Neutrophil (primary cell): ENCODE results near the gene EIF2A.
"Not testable (repeated sequence)": the region's sequence is repeated elsewhere in the genome, so short reads cannot be mapped to it uniquely, and the experiment has no call there.

ENCODE experiments used
- H3K27ac ChIP-seq: fragments of 200-600 bp; sonication (generic); 2 replicates; pipeline ENCODE4 v1.5.1; 2016; ENCODE audit warnings: mild to moderate bottlenecking, moderate library complexity
- H3K27me3 ChIP-seq: fragments of 200-600 bp; sonication (generic); 2 replicates; pipeline ENCODE4 v1.6.0; 2016; ENCODE audit warnings: mild to moderate bottlenecking
- H3K36me3 ChIP-seq: fragments of 200-600 bp; sonication (generic); 2 replicates; pipeline ENCODE4 v1.5.1; 2017
- H3K4me1 ChIP-seq, 2 experiments: fragments of 200-600 bp in 1 of 2; sonication (generic) in 1 of 2; 1 replicate in 1 of 2; 2 replicates in 1 of 2; pipeline versions ENCODE4 v1.5.1 to v1.6.1; 2013 to 2016; ENCODE audit warnings: low read depth in 1 of 2, low read length in 1 of 2, mild to moderate bottlenecking in 1 of 2, moderate library complexity in 1 of 2; ENCODE audit not compliant: control insufficient read depth in 1 of 2, insufficient read depth in 1 of 2
- H3K4me3 ChIP-seq, 2 experiments: fragments of 200-600 bp in 1 of 2; sonication (generic) in 1 of 2; 1 replicate in 1 of 2; 2 replicates in 1 of 2; pipeline ENCODE4 v1.5.1; 2013 to 2016; ENCODE audit warnings: low read depth in 1 of 2, low read length in 1 of 2, mild to moderate bottlenecking in 1 of 2, moderate library complexity in 1 of 2
- H3K9me3 ChIP-seq: fragments of 200-600 bp; sonication (generic); 2 replicates; pipeline ENCODE4 v1.5.1; 2016
- TF ChIP-seq, protein P1 (sequence below): fragments of 200-600 bp; sonication (generic); IDR thresholded peaks from 2 replicates; pipeline ENCODE4 v1.5.1; 2016; ENCODE audit warnings: antibody characterized with exemption

Gene EIF2A

DNA sequence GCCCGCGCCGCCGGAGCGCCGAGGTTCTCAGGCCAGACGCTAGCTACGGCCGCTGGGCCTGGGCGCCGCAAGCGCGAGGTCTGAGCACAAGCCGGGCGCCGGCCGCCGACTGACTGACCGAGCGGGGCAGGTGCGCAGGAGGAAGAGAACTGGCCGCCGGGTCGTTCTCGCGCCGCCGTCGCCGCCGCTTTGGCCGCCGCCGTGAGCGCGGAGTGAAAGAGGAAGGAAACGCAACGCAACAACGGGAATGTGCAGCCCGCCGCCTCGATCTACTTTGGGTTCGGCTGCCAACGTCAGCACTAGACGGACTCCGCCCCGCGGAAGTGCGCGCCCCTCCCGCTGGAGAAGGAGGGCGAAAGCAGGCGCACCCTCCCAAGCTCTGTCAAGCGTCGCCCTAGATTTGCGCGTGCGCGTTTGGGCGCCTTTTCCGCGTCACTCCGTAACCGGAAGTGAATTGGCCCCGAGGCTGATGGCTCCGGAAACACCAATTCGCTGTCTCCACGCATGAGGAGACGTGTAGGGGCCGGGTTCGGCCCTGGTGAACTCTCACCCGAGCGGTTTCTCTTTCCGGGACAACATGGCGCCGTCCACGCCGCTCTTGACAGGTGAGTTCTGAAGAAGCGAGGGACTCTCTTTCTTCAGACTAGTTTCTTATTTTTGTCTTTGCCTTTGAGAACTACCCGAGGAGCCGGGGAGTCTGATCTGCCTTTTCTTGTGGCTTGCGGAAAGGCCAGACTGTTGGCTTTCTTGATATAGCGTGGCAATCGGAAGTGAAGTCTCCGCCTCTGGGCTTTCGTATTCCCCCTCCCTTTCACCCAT is at the start of gene EIF2A, which contains the start of gene SERP1:
EIF2A (plus strand) TSS at position 562 of the 819 bp plus-strand sequence; CDS start at position 578, 16 bp downstream.
SERP1 (minus strand) TSS at position 271 of the 819 bp plus-strand sequence. CDS start 361 bp downstream, outside the sequence.
- TF ChIP-seq, protein P1, sequence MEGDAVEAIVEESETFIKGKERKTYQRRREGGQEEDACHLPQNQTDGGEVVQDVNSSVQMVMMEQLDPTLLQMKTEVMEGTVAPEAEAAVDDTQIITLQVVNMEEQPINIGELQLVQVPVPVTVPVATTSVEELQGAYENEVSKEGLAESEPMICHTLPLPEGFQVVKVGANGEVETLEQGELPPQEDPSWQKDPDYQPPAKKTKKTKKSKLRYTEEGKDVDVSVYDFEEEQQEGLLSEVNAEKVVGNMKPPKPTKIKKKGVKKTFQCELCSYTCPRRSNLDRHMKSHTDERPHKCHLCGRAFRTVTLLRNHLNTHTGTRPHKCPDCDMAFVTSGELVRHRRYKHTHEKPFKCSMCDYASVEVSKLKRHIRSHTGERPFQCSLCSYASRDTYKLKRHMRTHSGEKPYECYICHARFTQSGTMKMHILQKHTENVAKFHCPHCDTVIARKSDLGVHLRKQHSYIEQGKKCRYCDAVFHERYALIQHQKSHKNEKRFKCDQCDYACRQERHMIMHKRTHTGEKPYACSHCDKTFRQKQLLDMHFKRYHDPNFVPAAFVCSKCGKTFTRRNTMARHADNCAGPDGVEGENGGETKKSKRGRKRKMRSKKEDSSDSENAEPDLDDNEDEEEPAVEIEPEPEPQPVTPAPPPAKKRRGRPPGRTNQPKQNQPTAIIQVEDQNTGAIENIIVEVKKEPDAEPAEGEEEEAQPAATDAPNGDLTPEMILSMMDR: peak; percentile 65
- peaks cover 16% of the 10 kb centered on the region for H3K36me3 ChIP-seq
- H3K4me1 ChIP-seq: peaks cover 29 to 34% of the 10 kb centered on the region in 2 experiments
- peak within 1 kb of the TSS; percentile 78 to 80 for H3K4me3 ChIP-seq
- H3K27ac ChIP-seq: peak within 1 kb of the TSS; percentile 95
- H3K27me3 ChIP-seq: no peaks in the 10 kb centered on the region
- no peaks in the 10 kb centered on the region for H3K9me3 ChIP-seq

DNA sequence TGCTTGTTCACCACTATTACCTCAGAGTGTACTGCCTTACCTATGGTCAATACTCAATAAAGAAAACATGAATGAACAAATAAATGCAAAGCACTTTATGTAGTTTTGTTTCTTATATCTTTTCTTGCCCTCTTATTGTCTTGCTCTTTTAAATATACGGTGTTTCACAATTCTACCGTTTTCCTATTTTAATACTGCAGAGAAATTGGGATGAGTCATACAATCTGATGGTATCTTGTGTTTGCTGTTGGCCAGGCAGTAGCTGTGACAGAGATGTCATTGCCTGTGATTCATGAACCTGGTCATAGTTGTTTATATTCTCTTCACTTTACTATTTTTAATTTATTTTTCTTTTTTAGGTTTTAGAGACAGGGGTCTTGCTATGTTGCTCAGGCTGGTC is 48.6 kb upstream of the EIF2A start:
- Histone ChIP-seq H3K4me3 (no peak overlapping the region), H3K4me1 (no peaks in the 10 kb centered on the region), H3K9me3 (peaks cover 6% of the 10 kb centered on the region), H3K27ac (no peak overlapping the region), H3K36me3 (no peaks in the 10 kb centered on the region), H3K27me3 (no peaks in the 10 kb centered on the region)
- TF ChIP-seq, protein P1: no peak

DNA sequence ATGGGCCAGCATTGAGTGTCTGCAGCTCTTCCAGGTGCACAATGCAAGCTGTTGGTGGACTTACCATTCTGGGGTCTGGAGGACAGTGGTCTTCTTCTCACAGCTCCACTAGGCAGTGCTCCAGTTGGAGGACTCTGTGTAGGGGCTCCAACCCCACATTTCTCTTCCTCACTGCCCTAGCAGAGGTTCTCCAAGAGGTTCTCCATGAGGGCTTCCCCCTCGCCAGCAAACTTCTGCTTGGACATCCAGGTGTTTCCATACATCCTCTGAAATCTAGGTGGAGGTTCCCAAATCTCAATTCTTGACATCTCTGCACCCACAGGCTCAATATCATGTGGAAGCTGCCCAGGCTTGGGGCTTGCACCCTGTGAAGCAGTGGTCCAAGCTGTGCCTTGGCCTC is 45.6 kb upstream of the EIF2A start:
- not testable (repeated sequence) for H3K4me1 ChIP-seq, H3K27me3 ChIP-seq, H3K9me3 ChIP-seq, H3K4me3 ChIP-seq, H3K36me3 ChIP-seq, H3K27ac ChIP-seq

DNA sequence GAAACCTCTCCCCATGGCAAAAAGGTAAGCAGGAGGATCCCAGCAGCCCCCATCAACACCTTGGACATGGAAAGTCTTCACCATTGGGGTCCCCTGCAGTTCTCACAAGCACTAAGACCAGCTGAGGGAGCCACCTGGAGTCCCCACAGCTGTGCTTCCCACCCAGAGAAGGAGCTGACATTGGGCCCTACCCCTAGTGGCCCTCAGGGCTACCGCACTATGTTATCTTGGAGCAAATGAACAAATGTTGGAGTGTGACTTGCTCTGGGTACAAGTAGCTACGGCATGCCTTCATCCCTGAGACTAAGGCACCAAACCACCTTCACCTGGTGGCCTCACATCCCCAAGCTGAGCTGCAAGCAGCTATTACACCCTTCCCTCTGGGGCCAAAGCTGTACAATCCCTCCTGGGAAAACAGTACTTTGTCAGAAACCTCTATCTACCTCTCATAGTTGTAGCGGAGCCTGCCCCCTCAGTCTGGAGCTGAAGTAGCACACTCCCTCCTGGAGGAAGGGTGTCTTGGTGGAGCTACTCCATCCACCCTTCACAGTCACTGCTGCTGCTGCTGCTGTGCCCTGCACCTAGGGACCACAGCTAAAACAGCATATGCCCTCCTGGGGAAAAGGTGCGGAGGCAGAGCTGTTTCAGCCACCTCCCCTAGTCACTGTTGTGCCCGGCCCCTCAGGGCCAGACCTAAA is 43.0 kb upstream of the EIF2A start:
- no peaks in the 10 kb centered on the region for H3K36me3 ChIP-seq
- H3K4me1 ChIP-seq: no peaks in the 10 kb centered on the region
- H3K4me3 ChIP-seq: no peak overlapping the region
- no peak overlapping the region for H3K27ac ChIP-seq
- no peaks in the 10 kb centered on the region for H3K27me3 ChIP-seq
- TF ChIP-seq, protein P1: no peak
- peaks cover 6% of the 10 kb centered on the region for H3K9me3 ChIP-seq

DNA sequence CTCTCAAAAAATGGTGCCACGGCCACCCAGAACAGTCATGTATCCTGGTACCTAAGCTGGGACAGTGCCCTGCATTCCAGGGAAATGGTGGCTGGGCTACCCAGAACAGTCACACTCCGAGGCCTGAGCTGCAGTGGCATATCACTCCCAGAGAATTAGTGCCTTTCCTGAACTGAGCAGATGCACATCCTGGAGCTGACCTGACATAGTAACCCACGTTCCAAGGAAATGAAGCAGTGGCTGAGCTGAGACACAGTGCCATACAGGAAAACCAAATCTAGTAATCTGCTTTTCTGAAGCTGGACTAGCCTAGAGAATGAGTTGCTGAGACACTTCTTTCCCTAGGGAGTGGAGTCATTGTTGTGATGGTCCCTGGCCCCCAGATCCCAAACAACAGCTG is 42.1 kb upstream of the EIF2A start:
- peaks cover 6% of the 10 kb centered on the region for H3K9me3 ChIP-seq
- TF ChIP-seq, protein P1: no peak
- no peaks in the 10 kb centered on the region for H3K4me1 ChIP-seq
- H3K27me3 ChIP-seq: no peaks in the 10 kb centered on the region
- no peaks in the 10 kb centered on the region for H3K36me3 ChIP-seq
- no peak overlapping the region for H3K4me3 ChIP-seq
- no peak overlapping the region for H3K27ac ChIP-seq

DNA sequence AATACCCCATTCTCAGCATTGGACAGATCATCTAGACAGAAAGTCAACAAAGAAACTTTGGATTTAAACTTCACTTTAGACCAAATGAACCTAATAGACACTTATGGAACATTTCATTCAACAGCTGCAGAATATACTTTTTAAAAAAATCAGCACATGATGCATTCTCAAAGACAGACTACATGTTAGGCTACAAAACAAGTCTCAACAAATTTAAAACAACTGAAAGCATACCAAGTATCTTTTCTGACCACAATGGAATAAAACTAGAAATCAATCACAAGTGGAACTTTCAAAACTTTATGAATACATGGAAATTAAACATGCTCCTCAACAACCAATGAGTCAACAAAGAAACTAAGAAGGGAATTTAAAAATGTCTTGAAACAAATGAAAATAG is 38.2 kb upstream of the EIF2A start:
- H3K9me3 ChIP-seq: no peaks in the 10 kb centered on the region
- no peak overlapping the region for H3K27ac ChIP-seq
- TF ChIP-seq, protein P1: no peak
- H3K4me3 ChIP-seq: no peak overlapping the region
- H3K36me3 ChIP-seq: no peaks in the 10 kb centered on the region
- no peaks in the 10 kb centered on the region for H3K27me3 ChIP-seq
- H3K4me1 ChIP-seq: no peaks in the 10 kb centered on the region
